Stimulated activated CD4-positive, alpha-beta T cell treated with anti-CD3 and anti-CD28 coated beads, Interleukin-4, amount 100 ng/mL, for 48 hours (primary cell): Measurements from ENCODE around the gene RTCB.

Experiments
- DNase-seq, 2 donors: peaks; one replicate each; pipeline ENCODE4 v3.0.0-alpha.2; 2020; ENCODE audit warnings: low read depth in 2 of 2

Gene RTCB

DNA sequence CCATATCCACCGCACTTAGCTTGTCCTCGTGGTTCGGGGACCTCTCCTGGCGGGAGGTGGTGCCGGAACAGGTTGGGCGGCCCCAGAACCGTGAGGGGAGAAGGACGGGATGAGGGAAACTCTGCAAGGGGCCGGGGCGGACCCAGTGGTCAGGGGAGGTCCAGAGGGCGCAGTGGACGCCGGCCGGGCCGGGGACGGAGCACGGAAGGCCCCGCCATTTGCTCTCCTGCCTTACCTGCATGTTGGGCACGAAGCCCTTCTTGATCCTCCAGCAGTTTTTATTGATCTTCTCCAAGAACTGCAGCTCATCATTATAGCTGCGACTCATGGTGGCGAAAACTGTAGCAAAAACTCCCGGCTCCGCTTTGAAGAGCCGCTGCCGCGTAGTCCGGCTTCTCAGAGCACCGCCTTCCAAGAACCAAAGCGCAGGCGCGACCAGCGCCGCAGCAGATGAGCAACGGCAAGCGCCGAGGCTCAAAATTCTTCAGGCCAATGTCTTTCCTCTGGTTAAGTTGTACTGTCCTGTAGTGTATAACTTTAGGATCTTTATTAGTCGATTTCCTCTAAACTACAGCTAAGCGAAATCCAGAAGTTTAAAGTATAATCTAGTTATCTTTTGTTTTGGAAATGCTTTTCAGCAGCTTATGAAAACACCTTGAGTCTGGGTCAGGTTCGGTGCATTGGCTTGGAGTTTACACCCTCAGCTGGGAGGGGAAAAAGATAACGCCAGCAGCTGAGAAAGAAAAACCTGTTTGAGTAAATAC is at the start of gene RTCB:
Gene RTCB (minus strand): TSS at position 419 of the 764 bp plus-strand sequence. CDS start 91 bp downstream, at position 328.
- DNase-seq = peak; percentile 86 to 90

- DNase-seq = no peak
Observed at GRCh38 chr22:32457031-32457430, 45.0 kb upstream of the RTCB start.

DNA sequence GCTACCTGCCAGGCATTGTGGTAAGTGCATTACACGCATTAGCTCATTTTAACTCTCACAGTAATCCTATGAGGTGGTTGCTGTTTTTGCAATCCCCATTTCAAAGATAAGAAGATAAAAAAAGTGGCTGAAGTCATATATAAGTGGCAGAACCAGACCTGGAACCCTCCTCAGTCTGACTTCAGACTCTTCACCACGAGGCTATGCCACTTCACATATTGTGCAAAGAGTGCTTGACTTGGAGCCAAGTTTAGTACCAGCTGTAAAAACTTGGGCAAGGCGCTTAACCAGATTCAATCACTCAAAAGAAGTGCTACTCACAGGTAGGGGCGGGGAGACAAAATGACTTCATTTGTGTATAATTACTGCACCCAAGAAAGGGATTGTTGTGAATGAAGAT is 36.9 kb upstream of the RTCB start:
- DNase-seq = no peak

DNA sequence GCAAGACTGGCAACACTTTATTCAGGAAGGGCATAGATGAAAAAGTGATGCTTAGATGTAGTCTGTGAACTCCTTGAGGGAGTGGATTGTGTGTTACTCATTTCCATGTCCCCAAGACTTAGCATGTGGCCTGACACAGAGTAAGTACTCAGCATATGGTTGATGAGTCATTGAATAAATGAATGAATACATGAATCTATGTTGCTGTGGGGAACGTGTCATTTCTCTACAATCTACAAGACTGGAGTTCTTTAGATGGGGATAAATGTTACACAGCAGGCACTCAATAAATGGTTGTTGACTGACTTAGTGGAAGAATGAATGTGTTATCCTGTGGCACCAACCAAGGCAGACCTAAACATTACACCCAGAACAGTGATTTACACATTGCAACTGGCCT is 34.3 kb upstream of the RTCB start:
- DNase-seq = no peak

- DNase-seq = no peak
Observed at GRCh38 chr22:32444068-32444467, 32.0 kb upstream of the RTCB start.

DNA sequence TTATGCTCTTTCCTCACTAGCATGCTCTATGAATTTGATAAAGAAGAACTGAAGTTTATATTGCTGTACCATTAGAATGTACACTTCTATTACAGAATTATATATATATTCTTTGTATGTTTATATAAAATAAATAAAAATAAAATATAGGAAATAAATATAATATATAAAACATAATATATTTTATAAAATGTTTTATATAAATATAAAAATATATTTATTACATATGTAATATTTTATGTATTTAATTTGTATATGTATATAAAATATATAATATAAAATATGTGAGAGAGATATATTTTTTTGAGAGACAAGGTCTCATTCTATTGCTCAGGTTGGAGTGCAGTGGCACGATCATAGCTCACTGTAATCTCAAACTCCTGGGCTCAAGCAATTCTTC is 18.3 kb upstream of the RTCB start:
- no peak for DNase-seq

- DNase-seq = no peak
Observed at GRCh38 chr22:32426881-32427280, 14.8 kb upstream of the RTCB start.

DNA sequence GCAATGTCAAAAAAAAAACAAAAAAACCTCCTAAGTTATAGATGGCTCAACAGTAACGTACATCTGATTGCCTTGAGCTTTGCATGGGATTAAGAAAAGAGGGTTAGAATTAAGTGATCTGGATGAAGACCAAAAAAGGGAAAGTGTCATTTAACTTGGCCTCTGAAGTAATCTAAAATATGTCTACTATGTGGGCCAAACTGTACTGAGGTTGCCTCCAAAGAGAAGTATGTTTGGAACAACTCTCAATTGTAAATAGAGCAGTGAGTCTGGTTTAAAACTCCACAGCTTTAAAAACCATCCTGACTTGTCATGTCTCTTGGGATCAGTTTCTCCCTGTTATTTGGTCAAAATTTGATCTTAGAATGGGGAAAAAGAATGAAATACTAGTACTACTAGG is 11.6 kb upstream of the RTCB start:
- no peak for DNase-seq

- DNase-seq = no peak
Observed at GRCh38 chr22:32422062-32422461, 10.0 kb upstream of the RTCB start.

DNA sequence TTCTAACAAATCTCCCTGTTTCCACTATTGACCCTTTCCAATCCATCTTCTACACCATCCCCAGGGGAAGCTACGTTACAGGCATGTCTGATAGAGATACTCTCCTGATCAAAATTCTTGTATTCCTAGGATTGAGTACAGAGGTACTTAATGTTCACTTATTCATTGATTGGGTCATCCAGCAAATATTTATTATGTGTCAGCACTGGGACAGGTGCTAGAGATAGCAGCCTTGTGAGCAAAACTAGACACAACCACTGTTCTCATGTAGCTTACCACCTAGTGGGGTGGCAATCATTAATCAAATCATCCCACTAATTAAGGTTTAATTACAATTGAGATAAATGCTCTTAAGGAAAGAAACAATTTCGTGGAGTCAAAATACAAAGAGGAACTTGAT is 9.4 kb upstream of the RTCB start:
- no peak for DNase-seq

DNA sequence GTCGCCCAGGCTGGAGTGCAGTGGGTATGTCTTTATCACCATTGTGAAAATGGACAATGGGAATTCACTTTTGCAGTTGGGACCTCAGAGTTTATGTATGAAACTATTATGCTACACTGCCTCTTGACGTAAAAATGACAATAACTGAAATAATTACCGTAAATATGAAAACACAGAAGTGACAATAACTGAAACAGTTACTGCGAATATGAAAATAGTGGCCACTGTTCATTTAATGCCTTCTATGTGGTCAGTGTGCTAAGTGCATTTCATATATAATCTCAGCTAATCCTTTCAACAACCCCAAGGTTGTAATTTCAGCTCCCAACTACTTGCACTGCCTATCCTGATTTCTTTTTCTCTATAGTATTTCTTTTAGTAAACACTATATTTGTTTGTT is 5.9 kb upstream of the RTCB start:
- no peak for DNase-seq

DNA sequence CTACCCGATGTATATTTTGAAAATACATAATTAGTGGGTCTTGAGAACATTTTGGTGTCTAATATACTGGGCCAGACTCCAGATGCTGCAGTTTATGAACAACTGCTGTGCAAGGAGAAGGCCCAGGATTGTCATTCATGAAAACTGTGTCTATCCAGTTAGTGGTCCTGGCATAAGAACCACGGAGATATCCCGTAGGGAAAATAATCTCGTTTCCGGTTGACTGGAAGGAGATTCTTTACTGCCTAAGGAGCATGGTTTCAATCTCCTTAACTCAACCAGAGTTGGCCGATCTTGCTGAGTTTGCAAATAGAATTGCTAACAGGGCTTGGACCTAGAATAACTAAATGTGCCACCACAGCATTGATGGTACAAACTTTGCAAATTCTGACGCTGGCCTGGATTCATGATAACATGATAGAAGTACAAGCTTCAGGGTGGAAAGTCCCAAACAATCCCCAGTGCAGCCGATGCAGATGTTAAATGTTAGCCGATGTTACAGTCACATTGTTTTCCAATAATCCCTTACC is 4.6 kb upstream of the RTCB start:
- DNase-seq = no peak

DNA sequence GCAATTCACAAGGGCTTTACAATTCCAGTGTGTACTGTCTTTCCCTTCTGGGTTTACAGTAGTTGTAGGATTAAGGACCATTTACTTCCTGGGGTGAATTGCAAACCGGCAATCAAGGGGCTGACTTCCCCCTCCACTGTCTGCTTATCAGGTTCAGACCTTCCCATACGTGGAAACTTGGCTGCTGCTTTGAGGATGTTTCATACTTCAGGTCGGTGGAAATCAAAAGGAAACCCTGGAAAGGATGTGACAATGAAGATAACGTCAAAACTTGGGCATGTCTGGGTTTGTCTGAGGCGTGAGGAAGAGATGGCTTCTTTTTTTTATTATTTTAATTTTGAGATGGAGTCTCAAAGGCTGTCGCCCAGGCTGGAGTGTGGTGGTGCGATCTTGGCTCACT is 2.1 kb upstream of the RTCB start:
- DNase-seq = no peak

DNA sequence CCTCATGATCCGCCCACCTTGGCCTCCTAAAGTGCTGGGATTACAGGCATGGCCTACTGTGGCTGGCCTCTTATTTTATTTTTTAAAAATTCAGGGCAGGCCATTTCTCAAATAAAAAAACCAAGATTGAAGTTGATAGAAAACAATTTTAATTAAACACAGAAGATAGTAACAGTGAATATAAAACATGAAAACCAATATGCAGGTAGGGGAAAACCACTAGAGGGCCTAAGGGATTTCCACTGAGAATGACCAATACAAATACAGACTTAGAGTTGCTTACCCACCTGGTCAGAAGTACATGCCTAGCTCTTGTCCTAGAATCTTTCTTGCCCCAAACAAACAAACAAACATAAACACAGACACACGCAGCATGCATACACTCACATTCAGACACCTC is 1.7 kb upstream of the RTCB start:
- DNase-seq = no peak

- DNase-seq = no peak
Observed at GRCh38 chr22:32411402-32411801, 645 bp downstream of the RTCB start.

DNA sequence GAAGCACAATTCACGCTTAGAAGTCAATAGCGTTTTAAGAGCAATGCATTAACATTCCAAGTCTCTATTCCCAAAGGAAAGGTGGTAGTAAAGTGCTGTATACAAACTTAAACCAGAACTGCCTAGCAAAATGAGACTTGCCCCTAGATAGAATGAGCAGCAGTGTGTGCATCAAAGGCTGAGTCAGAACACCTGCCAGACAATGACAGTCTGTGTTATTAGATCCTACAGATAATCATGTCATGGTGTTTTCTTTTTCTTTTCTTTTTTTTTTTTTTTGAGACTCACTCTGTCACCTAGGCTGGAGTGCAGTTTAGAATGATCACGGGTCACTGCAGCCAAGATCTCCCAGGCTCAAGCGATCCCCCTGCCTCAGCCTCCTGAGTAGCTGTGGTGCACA is 1.6 kb downstream of the RTCB start:
- no peak for DNase-seq

DNA sequence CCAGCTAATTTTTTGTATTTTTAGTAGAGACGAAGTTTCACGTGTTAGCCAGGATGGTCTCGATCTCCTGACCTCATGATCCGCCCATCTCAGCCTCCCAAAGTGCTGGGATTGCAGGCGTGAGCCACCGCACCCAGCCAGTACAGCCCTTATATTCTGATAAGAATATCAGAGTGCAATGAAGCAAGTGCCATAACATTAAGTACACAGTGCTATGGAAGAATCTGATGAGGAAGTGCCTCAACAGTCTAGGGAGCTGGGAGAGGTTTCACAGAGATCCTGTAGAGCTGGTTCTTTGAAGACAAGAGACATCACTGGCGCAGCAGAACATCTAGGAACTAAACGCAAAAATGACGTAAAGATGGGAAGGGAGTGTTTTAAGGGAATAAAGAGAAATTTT is 2.1 kb downstream of the RTCB start:
- DNase-seq = no peak

DNA sequence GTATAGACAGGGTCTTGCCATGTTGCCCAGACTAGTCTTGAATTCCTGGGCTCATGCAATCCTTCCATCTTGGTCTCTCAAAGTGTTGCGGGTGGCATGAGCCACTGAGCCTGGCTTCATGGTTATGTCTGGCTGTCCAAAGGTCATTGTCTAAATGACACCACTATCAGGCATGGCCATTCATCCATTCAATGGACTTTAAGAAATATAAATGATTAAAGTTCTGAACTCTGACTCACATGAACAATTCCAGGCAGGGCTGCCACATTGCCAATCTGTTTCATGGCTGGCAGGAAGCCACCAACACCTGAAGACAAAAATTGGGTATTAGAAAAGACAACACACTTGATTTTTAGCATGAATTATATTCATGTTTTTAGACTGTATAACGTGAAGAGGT is 4.1 kb downstream of the RTCB start:
- DNase-seq = no peak

DNA sequence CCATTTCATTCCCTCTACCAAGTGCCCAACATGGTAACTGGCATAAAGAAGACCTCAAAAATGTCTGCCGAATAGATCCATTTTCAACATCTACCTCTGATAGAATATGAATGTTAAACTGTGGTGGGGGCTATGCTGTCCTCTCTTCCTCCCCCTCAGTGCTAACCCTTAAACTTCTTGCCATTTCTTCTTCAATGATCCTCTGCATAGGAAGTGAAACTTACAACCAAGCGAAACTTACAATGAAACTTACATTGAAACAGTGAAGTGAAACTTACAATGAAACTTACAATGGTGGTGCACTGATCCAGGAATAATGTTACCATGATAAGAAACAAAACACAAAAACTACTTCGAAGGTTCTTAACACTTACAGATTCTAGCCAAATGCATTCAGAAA is 4.7 kb downstream of the RTCB start:
- DNase-seq = no peak

- no peak for DNase-seq
Observed at GRCh38 chr22:32404021-32404420, 8.0 kb downstream of the RTCB start.

GRCh38 chr22:32401486-32401885 is 10.6 kb downstream of the RTCB start:
- DNase-seq = no peak

DNA sequence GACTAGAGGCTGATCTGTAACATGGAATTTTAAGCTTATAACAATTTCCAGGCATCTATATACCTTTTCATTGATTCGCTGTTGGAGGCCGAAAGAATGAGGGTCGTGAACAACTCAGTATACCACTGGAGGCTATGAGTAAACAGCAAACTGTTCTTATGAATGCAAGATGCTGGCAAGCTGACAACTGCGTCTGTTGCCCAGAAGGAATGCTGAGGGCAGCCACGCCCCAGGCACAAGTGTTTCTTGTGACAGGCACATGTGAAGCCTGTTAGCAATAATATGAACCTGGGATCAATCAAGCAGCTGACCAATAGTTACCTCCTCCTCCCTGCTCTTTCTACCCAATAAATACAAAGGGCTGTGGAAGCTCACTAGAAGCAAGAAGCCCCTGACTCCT is 15.3 kb downstream of the RTCB start:
- no peak for DNase-seq

GRCh38 chr22:32396255-32396654 is 15.8 kb downstream of the RTCB start:
- DNase-seq = no peak

- DNase-seq = no peak
Observed at GRCh38 chr22:32395107-32395506, 16.9 kb downstream of the RTCB start.
